K562 (cell line): ENCODE data around the gene PI4KA. TPM values are rescaled to one million over a fixed set of nuclear protein-coding genes. Genes with fewer than 3 reads are reported as not detected.

Experiments used
- GTF2F1 ChIP-seq: IDR thresholded peaks from 2 replicates; pipeline ENCODE4 v1.6.1; 2011; ENCODE audit warnings: low read depth, low read length, improper control_type of control experiment
- MIER1 ChIP-seq: fragments of 450-650 bp; IDR thresholded peaks from 2 replicates; pipeline ENCODE4 v1.6.1; 2016; ENCODE audit warnings: antibody characterized with exemption, mild to moderate bottlenecking, low read depth
- PYGO2 ChIP-seq: fragments of 450-650 bp; IDR thresholded peaks from 2 replicates; pipeline ENCODE4 v1.6.1; 2016; ENCODE audit warnings: mild to moderate bottlenecking, missing genetic modification characterization, moderate library complexity, missing compliant biosample characterization
- TEAD4 ChIP-seq, 2 experiments: sonication (generic) in 1 of 2; formaldehyde crosslinking in 1 of 2; IDR thresholded peaks; 2 replicates each; pipeline versions ENCODE4 v1.6.1 to v1.8.0; 2012 to 2022; ENCODE audit warnings: borderline replicate concordance in 1 of 2, inconsistent platforms in 1 of 2, low read length in 1 of 2, mild to moderate bottlenecking in 1 of 2, missing genetic modification reagents in 1 of 2
- ZNF133 ChIP-seq: fragments of 250-450 bp; sonication (Bioruptor Pico); IDR thresholded peaks from 2 replicates; pipeline ENCODE4 v1.4.0; 2020; ENCODE audit warnings: mild to moderate bottlenecking
- ZNF146 ChIP-seq: IDR thresholded peaks from one replicate; pipeline ENCODE4 v1.6.1; 2018; ENCODE audit warnings: missing compliant biosample characterization; ENCODE audit not compliant: unreplicated experiment
- ZNF174 ChIP-seq: fragments of 250-450 bp; sonication (Bioruptor Pico); IDR thresholded peaks from 2 replicates; pipeline ENCODE4 v1.4.0; 2020; ENCODE audit warnings: mild to moderate bottlenecking
- polyA plus RNA-seq, 8 experiments: library from polyadenylated mRNA; depleted of rRNA in 4 of 8; stranded (reverse) in 5 of 8; unstranded in 3 of 8; fragments of >200 nt; fragmentation: Nextera tagmentation in 2 of 8; fragmentation: Illumina TruSeq in 1 of 8; extraction: Ambion mirVana in 2 of 8; extraction: Trizol in 1 of 8; gene quantifications; 2 replicates each; pipeline versions ENCODE4 v1.2.1 to v1.2.3, GENCODE V29; 2011 to 2014; ENCODE audit warnings: inconsistent platforms in 1 of 8, missing spikeins in 1 of 8
- total RNA-seq, 7 experiments: library from RNA; depleted of rRNA in 6 of 7; stranded (reverse); fragments of >200 nt in 6 of 7; fragmentation: Illumina TruSeq in 2 of 7; extraction: Trizol in 2 of 7; gene quantifications; 2 replicates each; pipeline versions ENCODE4 v1.2.1 to v1.2.3, GENCODE V29; 2011 to 2021; ENCODE audit warnings: low replicate concordance in 1 of 7
- TF ChIP-seq, protein P1 (sequence below): sonication (generic); formaldehyde crosslinking; IDR thresholded peaks from 2 replicates; pipeline ENCODE4 v1.5.0; 2020; ENCODE audit warnings: missing genetic modification reagents
- TF ChIP-seq, protein P2 (sequence below): sonication (generic); formaldehyde crosslinking; IDR thresholded peaks from 2 replicates; pipeline ENCODE4 v1.8.0; 2022; ENCODE audit warnings: mild to moderate bottlenecking, low read depth, missing genetic modification reagents
- TF ChIP-seq, protein P3 (sequence below), 2 experiments: fragments of 450-650 bp in 1 of 2; sonication (generic) in 1 of 2; formaldehyde crosslinking in 1 of 2; IDR thresholded peaks; 2 replicates each; pipeline versions ENCODE4 v1.7.1 to v1.9.0; 2016 to 2022; ENCODE audit warnings: inconsistent platforms in 1 of 2, mild to moderate bottlenecking in 1 of 2, missing genetic modification reagents in 1 of 2
- TF ChIP-seq, protein P4 (sequence below), 2 experiments: fragments of 450-650 bp in 1 of 2; sonication (generic) in 1 of 2; formaldehyde crosslinking; conservative IDR thresholded peaks; 2 replicates each; pipeline versions ENCODE4 v1.4.0 to v1.8.1; 2020 to 2022; ENCODE audit warnings: mild to moderate bottlenecking in 1 of 2, missing genetic modification reagents in 1 of 2

The PI4KA gene
- total and polyA plus RNA-seq, 9 of the 15 experiments (the other 6 are each of a cell fraction or from before 2014, with no cell fraction given) = 7.3 to 187 (median 84.7) TPM

DNA sequence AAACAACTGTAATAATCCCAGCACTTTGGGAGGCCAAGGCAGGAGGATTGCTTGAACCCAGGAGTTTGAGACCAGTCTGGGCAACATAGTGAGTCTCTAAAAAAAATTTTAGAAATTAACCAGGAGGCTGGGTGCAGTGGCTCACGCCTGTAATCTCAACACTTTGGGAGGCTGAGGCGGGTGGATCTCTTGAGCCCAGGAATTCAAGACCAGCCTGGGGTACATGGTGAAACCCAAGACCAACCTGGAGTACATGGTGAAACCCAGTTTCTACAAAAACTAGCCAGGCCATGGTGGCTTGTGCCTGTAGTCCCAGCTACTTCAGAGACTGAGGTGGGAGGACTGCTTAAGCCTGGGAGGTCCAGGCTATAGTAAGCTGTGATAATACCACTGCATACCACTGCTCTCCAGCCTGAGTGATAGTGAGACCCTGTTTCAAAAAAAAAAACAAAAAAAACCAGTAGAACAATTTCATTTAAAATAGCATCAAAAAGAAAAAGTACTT lies 11.2 kb downstream of the PI4KA start (continued):
- no peak for TF ChIP-seq MIER1
- TF ChIP-seq PYGO2 = 0 out of 2 replicates have a peak, but pooled peaks have one; percentile 4
- TF ChIP-seq, protein P1, sequence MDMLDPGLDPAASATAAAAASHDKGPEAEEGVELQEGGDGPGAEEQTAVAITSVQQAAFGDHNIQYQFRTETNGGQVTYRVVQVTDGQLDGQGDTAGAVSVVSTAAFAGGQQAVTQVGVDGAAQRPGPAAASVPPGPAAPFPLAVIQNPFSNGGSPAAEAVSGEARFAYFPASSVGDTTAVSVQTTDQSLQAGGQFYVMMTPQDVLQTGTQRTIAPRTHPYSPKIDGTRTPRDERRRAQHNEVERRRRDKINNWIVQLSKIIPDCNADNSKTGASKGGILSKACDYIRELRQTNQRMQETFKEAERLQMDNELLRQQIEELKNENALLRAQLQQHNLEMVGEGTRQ (CRISPR knock-in tag) = 0 out of 2 replicates have a peak, but pooled peaks have one; percentile 4
- TF ChIP-seq, protein P2, sequence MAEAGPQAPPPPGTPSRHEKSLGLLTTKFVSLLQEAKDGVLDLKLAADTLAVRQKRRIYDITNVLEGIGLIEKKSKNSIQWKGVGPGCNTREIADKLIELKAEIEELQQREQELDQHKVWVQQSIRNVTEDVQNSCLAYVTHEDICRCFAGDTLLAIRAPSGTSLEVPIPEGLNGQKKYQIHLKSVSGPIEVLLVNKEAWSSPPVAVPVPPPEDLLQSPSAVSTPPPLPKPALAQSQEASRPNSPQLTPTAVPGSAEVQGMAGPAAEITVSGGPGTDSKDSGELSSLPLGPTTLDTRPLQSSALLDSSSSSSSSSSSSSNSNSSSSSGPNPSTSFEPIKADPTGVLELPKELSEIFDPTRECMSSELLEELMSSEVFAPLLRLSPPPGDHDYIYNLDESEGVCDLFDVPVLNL (CRISPR knock-in tag) = 0 out of 2 replicates have a peak, but pooled peaks have one; percentile 25
- TF ChIP-seq ZNF146 = peak; percentile 8
- TF ChIP-seq ZNF174 = peak; percentile 4; the same call in 1 of the 2 replicates
- TF ChIP-seq TEAD4 (IDR thresholded peaks at IDR 0.05; ENCODE audit: low read length) = no peak
- TF ChIP-seq TEAD4 (CRISPR knock-in tag; IDR thresholded peaks at IDR 0.05; ENCODE audit: borderline replicate concordance) = 0 out of 2 replicates have a peak, but pooled peaks have one; percentile 50
- peak; percentile 66; the same call in 1 of the 2 replicates for TF ChIP-seq ZNF133 (CRISPR knock-in tag)
- TF ChIP-seq, protein P3, sequence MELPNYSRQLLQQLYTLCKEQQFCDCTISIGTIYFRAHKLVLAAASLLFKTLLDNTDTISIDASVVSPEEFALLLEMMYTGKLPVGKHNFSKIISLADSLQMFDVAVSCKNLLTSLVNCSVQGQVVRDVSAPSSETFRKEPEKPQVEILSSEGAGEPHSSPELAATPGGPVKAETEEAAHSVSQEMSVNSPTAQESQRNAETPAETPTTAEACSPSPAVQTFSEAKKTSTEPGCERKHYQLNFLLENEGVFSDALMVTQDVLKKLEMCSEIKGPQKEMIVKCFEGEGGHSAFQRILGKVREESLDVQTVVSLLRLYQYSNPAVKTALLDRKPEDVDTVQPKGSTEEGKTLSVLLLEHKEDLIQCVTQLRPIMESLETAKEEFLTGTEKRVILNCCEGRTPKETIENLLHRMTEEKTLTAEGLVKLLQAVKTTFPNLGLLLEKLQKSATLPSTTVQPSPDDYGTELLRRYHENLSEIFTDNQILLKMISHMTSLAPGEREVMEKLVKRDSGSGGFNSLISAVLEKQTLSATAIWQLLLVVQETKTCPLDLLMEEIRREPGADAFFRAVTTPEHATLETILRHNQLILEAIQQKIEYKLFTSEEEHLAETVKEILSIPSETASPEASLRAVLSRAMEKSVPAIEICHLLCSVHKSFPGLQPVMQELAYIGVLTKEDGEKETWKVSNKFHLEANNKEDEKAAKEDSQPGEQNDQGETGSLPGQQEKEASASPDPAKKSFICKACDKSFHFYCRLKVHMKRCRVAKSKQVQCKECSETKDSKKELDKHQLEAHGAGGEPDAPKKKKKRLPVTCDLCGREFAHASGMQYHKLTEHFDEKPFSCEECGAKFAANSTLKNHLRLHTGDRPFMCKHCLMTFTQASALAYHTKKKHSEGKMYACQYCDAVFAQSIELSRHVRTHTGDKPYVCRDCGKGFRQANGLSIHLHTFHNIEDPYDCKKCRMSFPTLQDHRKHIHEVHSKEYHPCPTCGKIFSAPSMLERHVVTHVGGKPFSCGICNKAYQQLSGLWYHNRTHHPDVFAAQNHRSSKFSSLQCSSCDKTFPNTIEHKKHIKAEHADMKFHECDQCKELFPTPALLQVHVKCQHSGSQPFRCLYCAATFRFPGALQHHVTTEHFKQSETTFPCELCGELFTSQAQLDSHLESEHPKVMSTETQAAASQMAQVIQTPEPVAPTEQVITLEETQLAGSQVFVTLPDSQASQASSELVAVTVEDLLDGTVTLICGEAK (IDR thresholded peaks at IDR 0.05) = no peak
- TF ChIP-seq, protein P3 (CRISPR knock-in tag; IDR thresholded peaks at IDR 0.05) = no peak
- no peak for TF ChIP-seq GTF2F1
- TF ChIP-seq, protein P4, sequence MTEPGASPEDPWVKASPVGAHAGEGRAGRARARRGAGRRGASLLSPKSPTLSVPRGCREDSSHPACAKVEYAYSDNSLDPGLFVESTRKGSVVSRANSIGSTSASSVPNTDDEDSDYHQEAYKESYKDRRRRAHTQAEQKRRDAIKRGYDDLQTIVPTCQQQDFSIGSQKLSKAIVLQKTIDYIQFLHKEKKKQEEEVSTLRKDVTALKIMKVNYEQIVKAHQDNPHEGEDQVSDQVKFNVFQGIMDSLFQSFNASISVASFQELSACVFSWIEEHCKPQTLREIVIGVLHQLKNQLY (CRISPR knock-in tag; conservative IDR thresholded peaks at IDR 0.05) = 0 out of 4 replicates have a peak, but pooled peaks of 1 of the 2 experiments have one; percentile 31
